ENCODE data around the gene NANOS2. TPM values are rescaled to one million over a fixed set of nuclear protein-coding genes. Genes with fewer than 3 reads are reported as not detected.

NANOS2 gene
- total and polyA plus RNA-seq, 9 of the 15 experiments (the other 6 are each of a cell fraction or from before 2014, with no cell fraction given): not detected

GRCh38 chr19:45927565-45928261 is 13.1 kb upstream of the NANOS2 start (continued):
- TF ChIP-seq GABPA (tag; conservative IDR thresholded peaks at IDR 0.05; ENCODE audit: low read depth): peak; percentile 71
- no peak for TF ChIP-seq TAF1 (IDR thresholded peaks at IDR 0.05; ENCODE audit: control insufficient read depth, extremely low read depth, insufficient read depth, low read length, severe bottlenecking)
- TF ChIP-seq NCOA1 (IDR thresholded peaks at IDR 0.05; ENCODE audit: low read depth): no peak
- no peak for TF ChIP-seq STAG1 (CRISPR knock-in tag; IDR thresholded peaks at IDR 0.05; ENCODE audit: borderline replicate concordance)
- no peak for TF ChIP-seq ARID3A (IDR thresholded peaks at IDR 0.05; ENCODE audit: borderline replicate concordance, low read depth, low read length)
- TF ChIP-seq TFAM (CRISPR knock-in tag; conservative IDR thresholded peaks at IDR 0.05): no peak
- TF ChIP-seq ATF7 (IDR thresholded peaks at IDR 0.05): peak; percentile 70
- TF ChIP-seq HDAC8 (tag; IDR thresholded peaks at IDR 0.05): no peak
- no peak for TF ChIP-seq TAF7 (tag; IDR thresholded peaks at IDR 0.05)
- peak; percentile 96 for TF ChIP-seq MYBL2 (IDR thresholded peaks at IDR 0.05; ENCODE audit: low read depth)
- peak; percentile 79; the same call in 1 of the 2 replicates for TF ChIP-seq MYBL2 (CRISPR knock-in tag; IDR thresholded peaks at IDR 0.05; ENCODE audit: borderline replicate concordance)
- TF ChIP-seq BCOR (IDR thresholded peaks at IDR 0.05): no peak
- no peak for TF ChIP-seq MED1 (CRISPR knock-in tag; IDR thresholded peaks at IDR 0.05; ENCODE audit: borderline replicate concordance)
- TF ChIP-seq FOXA1 (IDR thresholded peaks at IDR 0.05; ENCODE audit: borderline replicate concordance): no peak
- TF ChIP-seq NFYB (IDR thresholded peaks at IDR 0.05; ENCODE audit: extremely low read depth, insufficient read length): peak; percentile 99
- peak; percentile 97 for TF ChIP-seq ZNF143 (CRISPR knock-in tag; IDR thresholded peaks at IDR 0.05)
- no peak for TF ChIP-seq BRF1 (IDR thresholded peaks at IDR 0.05; ENCODE audit: borderline replicate concordance, extremely low read depth, insufficient read length)
- no peak for TF ChIP-seq ZNF23 (CRISPR knock-in tag; IDR thresholded peaks at IDR 0.05)
- TF ChIP-seq PKNOX1 (IDR thresholded peaks at IDR 0.05): no peak; the same call in 1 of the 2 replicates
- no peak for TF ChIP-seq ZKSCAN1 (IDR thresholded peaks at IDR 0.05; ENCODE audit: low read depth, low read length)
- TF ChIP-seq PATZ1 (CRISPR knock-in tag; IDR thresholded peaks at IDR 0.05; ENCODE audit: borderline replicate concordance): no peak
- TF ChIP-seq TBP (optimal IDR thresholded peaks at IDR 0.05; ENCODE audit: low read depth, low read length): peak; percentile 79
- peak; percentile 36 for TF ChIP-seq ASH1L (IDR thresholded peaks at IDR 0.05; ENCODE audit: borderline replicate concordance, low read depth, partially characterized antibody)
- no peak for TF ChIP-seq PHF20 (IDR thresholded peaks at IDR 0.05; ENCODE audit: partially characterized antibody)
- TF ChIP-seq RNF2 (IDR thresholded peaks at IDR 0.05): peak; percentile 91
- TF ChIP-seq MBD2 (IDR thresholded peaks at IDR 0.05; ENCODE audit: borderline replicate concordance, low read depth): peak; percentile 95
- no peak for TF ChIP-seq DIDO1 (tag; IDR thresholded peaks at IDR 0.05; ENCODE audit: low read depth)

Measured in K562 (cell line).